Transverse colon (tissue), 4 donors: Measurements from ENCODE around the gene KMT2A.

Source experiments
- CTCF ChIP-seq, 5 experiments: fragments of 200-600 bp in 3 of 5; fragments of 450-650 bp in 2 of 5; sonication (generic) in 3 of 5; IDR thresholded peaks; 1 replicate in 2 of 5; 2 replicates in 3 of 5; pipeline ENCODE4 v1.5.1; 2016 to 2017; ENCODE audit warnings: antibody characterized with exemption in 5 of 5, inconsistent platforms in 3 of 5, mild to moderate bottlenecking in 2 of 5, moderate library complexity in 1 of 5
- EP300 ChIP-seq: sonication (generic); formaldehyde crosslinking; IDR thresholded peaks from one replicate; pipeline ENCODE4 v1.6.1; 2017; ENCODE audit warnings: antibody characterized with exemption, low read depth
- POLR2AphosphoS5 ChIP-seq, 3 donors: sonication (generic); formaldehyde crosslinking; IDR thresholded peaks; one replicate each; pipeline ENCODE4 v1.6.1; 2016; ENCODE audit warnings: antibody characterized with exemption in 3 of 3

- TF ChIP-seq CTCF (IDR thresholded peaks at IDR 0.05) (no peak), EP300 (no peak), POLR2AphosphoS5 (IDR thresholded peaks at IDR 0.05) (no peak)
Measured at GRCh38 chr11:118529584-118530175, 93.4 kb downstream of the KMT2A start.
